Transverse colon (tissue), 4 donors: ENCODE data around the gene GUCY1B1. TPM values are rescaled to one million over a fixed set of nuclear protein-coding genes. Genes with fewer than 3 reads are reported as not detected.

Source experiments
- DNase-seq: peaks from one replicate; pipeline ENCODE4 v3.0.0-alpha.2; 2019
- H3K27ac ChIP-seq, 4 donors: fragments of 200-600 bp; sonication (generic); 2 replicates each; pipeline ENCODE4 v1.5.1; 2016 to 2018; ENCODE audit warnings: inconsistent platforms in 4 of 4
- H3K27me3 ChIP-seq: fragments of 200-600 bp; sonication (generic); 2 replicates; pipeline ENCODE4 v1.5.1; 2017; ENCODE audit warnings: inconsistent platforms
- H3K36me3 ChIP-seq, 4 donors: fragments of 200-600 bp; sonication (generic); 2 replicates each; pipeline ENCODE4 v1.5.1; 2017 to 2019; ENCODE audit warnings: inconsistent platforms in 4 of 4
- H3K4me1 ChIP-seq, 4 donors: fragments of 200-600 bp; sonication (generic); 2 replicates each; pipeline ENCODE4 v1.5.1; 2017 to 2020; ENCODE audit warnings: inconsistent platforms in 4 of 4
- H3K4me3 ChIP-seq, 4 donors: fragments of 200-600 bp; sonication (generic); 1 replicate in 1 of 4; 2 replicates in 3 of 4; pipeline versions ENCODE4 v1.5.1 to v1.6.1; 2017 to 2019; ENCODE audit warnings: inconsistent platforms in 4 of 4
- H3K9me3 ChIP-seq, 2 donors: fragments of 200-600 bp; sonication (generic); 2 replicates each; pipeline ENCODE4 v1.5.1; 2017 to 2019; ENCODE audit warnings: inconsistent platforms in 2 of 2
- EP300 ChIP-seq: sonication (generic); formaldehyde crosslinking; IDR thresholded peaks from one replicate; pipeline ENCODE4 v1.6.1; 2017; ENCODE audit warnings: antibody characterized with exemption, low read depth
- POLR2A ChIP-seq: fragments of 450-650 bp; IDR thresholded peaks from one replicate; pipeline ENCODE4 v1.6.1; 2016; ENCODE audit warnings: antibody characterized with exemption, mild to moderate bottlenecking, moderate library complexity
- POLR2AphosphoS5 ChIP-seq, 3 donors: sonication (generic); formaldehyde crosslinking; IDR thresholded peaks; one replicate each; pipeline ENCODE4 v1.6.1; 2016; ENCODE audit warnings: antibody characterized with exemption in 3 of 3
- WGBS, 2 donors: methylation state at CpG; one replicate each; pipeline ENCODE4 v1.1.5; 2018; ENCODE audit warnings: low coverage in 1 of 2; 5-methylcytosine and 5-hydroxymethylcytosine counted together
- in situ Hi-C, 4 donors: fragments of 200-750 bp; cut with MboI; loops; one replicate each; pipeline versions ENCODE4 v1.15.0 to v1.15.1; 2017; ENCODE audit warnings: low sequenced_read_pairs in 3 of 4, low pct_ligation_motif_present in 1 of 4, low pct_unique_long_range_greater_than_20kb in 1 of 4
- intact Hi-C: fragments of 100-400 bp; cut with DNase I; formaldehyde crosslinking; loops from one replicate; pipeline ENCODE4 v1.15.1; 2023; ENCODE audit warnings: low total_unique reads
- total RNA-seq, 4 donors: library from RNA; depleted of rRNA; stranded (reverse); fragments of >200 nt; gene quantifications; one replicate each; pipeline ENCODE4 v1.1.0, GENCODE V29; 2016
- TF ChIP-seq, protein P1 (sequence below), 5 experiments: fragments of 200-600 bp in 3 of 5; fragments of 450-650 bp in 2 of 5; sonication (generic) in 3 of 5; IDR thresholded peaks; 1 replicate in 2 of 5; 2 replicates in 3 of 5; pipeline ENCODE4 v1.5.1; 2016 to 2017; ENCODE audit warnings: antibody characterized with exemption in 5 of 5, inconsistent platforms in 3 of 5, mild to moderate bottlenecking in 2 of 5, moderate library complexity in 1 of 5

GUCY1B1 gene
- total RNA-seq, 4 donors from 2014 or later: 6.0 to 20.3 (median 10.6) TPM

DNA sequence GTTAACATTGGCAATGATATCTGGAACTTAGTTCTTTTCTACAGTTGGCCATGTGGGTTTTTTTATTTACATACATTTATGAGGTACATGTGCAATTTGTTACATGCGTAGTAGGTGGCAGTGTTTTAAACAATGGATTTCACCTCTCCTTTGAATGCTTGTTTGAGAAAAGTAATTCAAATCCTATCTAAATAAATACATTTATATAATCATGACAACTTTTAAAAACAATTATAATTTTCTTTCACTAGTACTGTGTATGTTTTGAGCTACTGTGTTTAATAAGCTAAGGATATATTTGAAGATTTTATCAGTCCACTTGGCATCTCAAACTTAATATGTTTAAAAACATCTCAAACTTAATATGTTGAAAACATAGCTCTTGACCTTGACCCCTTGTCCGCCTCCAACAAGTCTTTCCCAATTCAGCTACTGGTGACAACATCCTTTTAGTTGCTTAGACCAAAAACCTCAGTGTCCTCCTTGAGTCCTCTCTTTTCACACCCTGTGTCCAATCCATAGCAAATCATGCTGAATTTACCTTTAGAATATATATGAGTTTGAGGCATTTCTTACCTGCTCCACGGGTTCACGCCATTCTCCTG lies 14.5 kb downstream of the GUCY1B1 start:
- 78 to 83% methylated on average over 3 to 4 of the region's 4 CpGs for WGBS, 2 donors
- Histone ChIP-seq H3K4me1 (peaks cover 0 to 16% (median 5%) of the 10 kb centered on the region in 4 donors), H3K27ac (peak overlapping the region; percentile 41 to 81 (median 60)), H3K4me3 (no peak overlapping the region), H3K36me3 (no peaks in the 10 kb centered on the region), H3K27me3 (no peaks in the 10 kb centered on the region), H3K9me3 (no peaks in the 10 kb centered on the region)
- intact Hi-C loops: loop anchor here (10.0 kb wide), 1 partner anchor 78 kb away; no protein-coding TSS in a partner anchor
- DNase-seq: no peak
- in situ Hi-C loops: no loop called here
- TF ChIP-seq POLR2AphosphoS5 (IDR thresholded peaks at IDR 0.05): no peak
- no peak for TF ChIP-seq EP300
- TF ChIP-seq POLR2A: no peak
- TF ChIP-seq, protein P1, sequence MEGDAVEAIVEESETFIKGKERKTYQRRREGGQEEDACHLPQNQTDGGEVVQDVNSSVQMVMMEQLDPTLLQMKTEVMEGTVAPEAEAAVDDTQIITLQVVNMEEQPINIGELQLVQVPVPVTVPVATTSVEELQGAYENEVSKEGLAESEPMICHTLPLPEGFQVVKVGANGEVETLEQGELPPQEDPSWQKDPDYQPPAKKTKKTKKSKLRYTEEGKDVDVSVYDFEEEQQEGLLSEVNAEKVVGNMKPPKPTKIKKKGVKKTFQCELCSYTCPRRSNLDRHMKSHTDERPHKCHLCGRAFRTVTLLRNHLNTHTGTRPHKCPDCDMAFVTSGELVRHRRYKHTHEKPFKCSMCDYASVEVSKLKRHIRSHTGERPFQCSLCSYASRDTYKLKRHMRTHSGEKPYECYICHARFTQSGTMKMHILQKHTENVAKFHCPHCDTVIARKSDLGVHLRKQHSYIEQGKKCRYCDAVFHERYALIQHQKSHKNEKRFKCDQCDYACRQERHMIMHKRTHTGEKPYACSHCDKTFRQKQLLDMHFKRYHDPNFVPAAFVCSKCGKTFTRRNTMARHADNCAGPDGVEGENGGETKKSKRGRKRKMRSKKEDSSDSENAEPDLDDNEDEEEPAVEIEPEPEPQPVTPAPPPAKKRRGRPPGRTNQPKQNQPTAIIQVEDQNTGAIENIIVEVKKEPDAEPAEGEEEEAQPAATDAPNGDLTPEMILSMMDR (IDR thresholded peaks at IDR 0.05): no peak

DNA sequence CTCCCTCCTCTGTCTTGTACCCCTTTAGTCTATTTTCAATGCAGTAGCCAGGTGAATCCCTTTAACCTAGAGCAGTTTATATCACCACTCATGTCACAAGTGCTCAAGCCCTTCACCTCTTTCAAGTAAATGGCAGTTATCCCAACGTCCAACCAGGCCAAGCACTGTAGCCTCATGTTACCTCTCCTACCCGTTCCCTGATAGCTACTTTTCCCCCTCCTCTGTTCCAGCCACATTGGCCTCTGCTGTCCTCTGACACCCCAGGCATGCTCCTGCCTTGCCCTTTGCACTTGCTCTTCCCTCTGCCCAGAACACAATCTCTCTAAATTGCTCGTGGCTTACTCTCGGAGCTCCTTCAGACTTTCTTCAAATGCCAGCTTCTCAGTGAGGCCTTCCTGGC lies 15.2 kb downstream of the GUCY1B1 start:
- no peaks in the 10 kb centered on the region for H3K9me3 ChIP-seq
- no peaks in the 10 kb centered on the region for H3K36me3 ChIP-seq
- DNase-seq: no peak
- intact Hi-C loops (loop anchor here (10.0 kb wide), 1 partner anchor 79 kb away; no protein-coding TSS in a partner anchor), in situ Hi-C loops (no loop called here)
- no peak for TF ChIP-seq EP300
- TF ChIP-seq POLR2A: no peak
- TF ChIP-seq POLR2AphosphoS5 (IDR thresholded peaks at IDR 0.05): no peak
- TF ChIP-seq, protein P1 (IDR thresholded peaks at IDR 0.05): no peak
- peak overlapping the region; percentile 41 to 81 (median 60) for H3K27ac ChIP-seq
- H3K27me3 ChIP-seq: no peaks in the 10 kb centered on the region
- no peak overlapping the region for H3K4me3 ChIP-seq
- WGBS, 2 donors: 70 to 72% methylated on average over 4 of the region's 4 CpGs
- peaks cover 0 to 12% (median 5%) of the 10 kb centered on the region in 4 donors for H3K4me1 ChIP-seq

DNA sequence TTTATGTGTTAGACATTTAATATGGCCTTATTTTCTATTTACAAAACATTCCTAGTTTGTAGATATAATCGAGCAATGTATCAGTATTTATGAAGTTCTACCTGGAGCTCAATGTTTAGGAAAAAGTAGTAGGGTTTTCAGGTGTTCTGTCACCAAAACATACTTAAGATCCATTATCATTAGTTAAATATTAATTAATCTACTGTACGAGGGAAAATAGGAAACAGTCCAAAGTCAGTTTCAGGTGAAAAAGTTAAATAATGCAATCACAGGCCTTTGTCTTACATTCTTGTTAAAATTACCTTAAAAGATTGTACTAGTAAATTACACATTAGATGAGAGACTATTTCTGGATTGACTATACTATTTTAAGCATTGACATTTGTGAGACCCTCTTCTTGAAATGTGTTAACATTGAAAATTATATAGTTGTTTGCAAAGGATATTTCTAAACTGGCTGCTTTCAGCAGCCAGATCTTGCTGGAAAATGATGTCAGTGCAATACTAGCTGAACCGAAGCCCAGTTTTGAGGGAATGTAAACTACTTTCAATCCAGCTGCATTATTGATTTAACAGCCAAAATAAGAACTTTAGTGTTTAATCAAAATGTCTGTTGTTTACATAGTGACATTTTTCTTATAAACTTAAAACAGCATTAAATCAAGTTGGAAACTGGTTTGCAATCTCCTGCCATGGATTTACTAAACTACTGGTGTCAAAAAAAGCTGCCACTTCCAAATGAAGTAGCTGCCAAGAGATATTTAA lies 19.3 kb downstream of the GUCY1B1 start:
- no peaks in the 10 kb centered on the region for H3K9me3 ChIP-seq
- in situ Hi-C loops: loop anchor here in 1 of 4 donors (25.0 kb wide), 1 partner anchor 341 kb away; no protein-coding TSS in a partner anchor
- intact Hi-C loops: loop anchor here (10.0 kb wide), 1 partner anchor 83 kb away; no protein-coding TSS in a partner anchor
- no peaks in the 10 kb centered on the region for H3K27me3 ChIP-seq
- peaks cover 0 to 15% (median 5%) of the 10 kb centered on the region in 4 donors for H3K4me1 ChIP-seq
- no peak for DNase-seq
- 17 to 30% methylated on average over 3 of the region's 3 CpGs for WGBS, 2 donors
- TF ChIP-seq POLR2A (no peak), POLR2AphosphoS5 (IDR thresholded peaks at IDR 0.05) (peak; percentile 31 to 67 (median 64))
- H3K27ac ChIP-seq: peak overlapping the region; percentile 58 to 76 (median 66)
- no peaks in the 10 kb centered on the region for H3K36me3 ChIP-seq
- H3K4me3 ChIP-seq: no peak overlapping the region

DNA sequence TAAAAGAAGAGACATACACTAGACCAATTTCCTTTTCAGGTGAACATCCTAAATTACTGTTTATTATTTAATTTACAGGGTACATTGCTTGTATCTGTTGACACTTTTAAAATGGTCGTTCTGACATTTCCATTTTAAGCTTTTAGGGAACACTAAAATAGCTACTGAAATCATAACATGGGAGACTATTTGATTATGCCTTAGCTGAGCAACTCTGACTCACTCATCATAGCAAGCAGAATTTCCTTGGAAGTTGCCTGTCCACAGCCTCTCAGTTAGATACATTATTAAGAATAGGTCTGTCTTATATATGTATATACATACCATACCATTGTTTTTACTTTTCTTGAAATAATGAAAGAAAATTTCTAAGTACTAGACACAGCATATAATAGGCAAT lies 22.0 kb downstream of the GUCY1B1 start:
- TF ChIP-seq POLR2A (no peak), EP300 (no peak), POLR2AphosphoS5 (IDR thresholded peaks at IDR 0.05) (no peak)
- TF ChIP-seq, protein P1 (IDR thresholded peaks at IDR 0.05): no peak
- Histone ChIP-seq H3K36me3 (no peaks in the 10 kb centered on the region), H3K4me1 (peaks cover 0 to 15% (median 5%) of the 10 kb centered on the region in 4 donors), H3K27ac (peak overlapping the region; percentile 7 to 63 (median 31)), H3K4me3 (no peak overlapping the region), H3K27me3 (no peaks in the 10 kb centered on the region), H3K9me3 (no peaks in the 10 kb centered on the region)
- 44 to 50% methylated on average over 1 of the region's 1 CpG for WGBS, 2 donors
- no peak for DNase-seq
- intact Hi-C loops (loop anchor here (10.0 kb wide), 1 partner anchor 336 kb away; no protein-coding TSS in a partner anchor), in situ Hi-C loops (loop anchor here in 2 of 4 donors (10.0 to 25.0 kb wide), 2 partner anchors 336 to 343 kb away; no protein-coding TSS in a partner anchor)
